GM18907 (cell line): ENCODE results near the gene AGA.

ENCODE experiments used
- ATAC-seq: cut with Tn5 transposase; IDR thresholded peaks from one replicate; pipeline ENCODE4 v1.9.1; 2021; ENCODE audit warnings: mild to moderate bottlenecking, moderate library complexity; ENCODE audit not compliant: unreplicated experiment

Gene AGA

GRCh38 chr4:177441803-177442622 is at the start of gene AGA:
TSS of gene AGA (minus strand) at chr4:177442437. CDS start at chr4:177442375, 62 bp downstream.
- ATAC-seq: peak; percentile 93

GRCh38 chr4:177492022-177492421 is 49.8 kb upstream of the AGA start:
- no peak for ATAC-seq

- ATAC-seq: no peak
Observed at GRCh38 chr4:177490769-177491168, 48.5 kb upstream of the AGA start.

- no peak for ATAC-seq
Observed at GRCh38 chr4:177489471-177490246, 47.4 kb upstream of the AGA start.

- no peak for ATAC-seq
Observed at GRCh38 chr4:177487977-177488376, 45.7 kb upstream of the AGA start.

GRCh38 chr4:177485528-177485927 is 43.3 kb upstream of the AGA start:
- ATAC-seq: no peak

GRCh38 chr4:177484613-177485021 is 42.4 kb upstream of the AGA start:
- ATAC-seq: no peak

GRCh38 chr4:177483760-177484159 is 41.5 kb upstream of the AGA start:
- ATAC-seq: no peak

GRCh38 chr4:177483271-177483670 is 41.0 kb upstream of the AGA start:
- ATAC-seq: no peak

GRCh38 chr4:177482367-177482766 is 40.1 kb upstream of the AGA start:
- ATAC-seq: no peak

GRCh38 chr4:177480795-177481194 is 38.6 kb upstream of the AGA start:
- no peak for ATAC-seq

GRCh38 chr4:177479063-177479462 is 36.8 kb upstream of the AGA start:
- ATAC-seq: no peak

GRCh38 chr4:177478496-177478895 is 36.3 kb upstream of the AGA start:
- no peak for ATAC-seq

GRCh38 chr4:177473991-177474390 is 31.8 kb upstream of the AGA start:
- no peak for ATAC-seq

- no peak for ATAC-seq
Observed at GRCh38 chr4:177464026-177464425, 21.8 kb upstream of the AGA start.

GRCh38 chr4:177461606-177462005 is 19.4 kb upstream of the AGA start:
- no peak for ATAC-seq

- no peak for ATAC-seq
Observed at GRCh38 chr4:177460460-177460859, 18.2 kb upstream of the AGA start.

- ATAC-seq: no peak
Observed at GRCh38 chr4:177455561-177455970, 13.3 kb upstream of the AGA start.

- no peak for ATAC-seq
Observed at GRCh38 chr4:177453116-177453515, 10.9 kb upstream of the AGA start.

- ATAC-seq: no peak
Observed at GRCh38 chr4:177451108-177451500, 8.9 kb upstream of the AGA start.

- no peak for ATAC-seq
Observed at GRCh38 chr4:177450426-177451107, 8.3 kb upstream of the AGA start.

- no peak for ATAC-seq
Observed at GRCh38 chr4:177448850-177449249, 6.6 kb upstream of the AGA start.
